Hypothalamus (tissue), 51 donors: ENCODE measurements around the gene RCCD1.
"Not testable (repeated sequence)": the region's sequence is repeated elsewhere in the genome, so short reads cannot be mapped to it uniquely, and the experiment has no call there.

Source experiments
- DNase-seq, 51 donors: peaks; one replicate each; lab custom pipeline; 2025; lab: John Stamatoyannopoulos, UW

Gene RCCD1

DNA sequence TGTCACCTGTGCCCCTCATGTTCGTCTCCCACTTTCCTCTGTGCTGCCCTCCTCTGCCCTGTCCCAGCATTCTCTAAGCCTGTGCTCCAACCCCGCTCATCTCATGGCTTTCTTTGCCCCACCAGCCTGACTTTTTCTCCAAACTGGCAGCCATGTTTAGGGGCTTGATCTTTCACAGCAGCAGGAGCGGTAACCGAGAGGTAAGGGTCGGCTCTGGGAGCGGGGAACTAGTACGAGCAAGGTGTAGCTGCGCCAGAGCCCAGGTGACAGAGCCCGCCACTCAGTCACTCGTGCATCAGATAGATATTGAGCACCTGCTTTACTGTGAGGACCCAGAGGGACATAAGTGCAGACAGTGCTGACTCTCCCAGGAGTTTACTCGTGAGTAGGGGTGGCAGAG, 38.2 kb upstream of the RCCD1 start:
- no peak for DNase-seq

DNA sequence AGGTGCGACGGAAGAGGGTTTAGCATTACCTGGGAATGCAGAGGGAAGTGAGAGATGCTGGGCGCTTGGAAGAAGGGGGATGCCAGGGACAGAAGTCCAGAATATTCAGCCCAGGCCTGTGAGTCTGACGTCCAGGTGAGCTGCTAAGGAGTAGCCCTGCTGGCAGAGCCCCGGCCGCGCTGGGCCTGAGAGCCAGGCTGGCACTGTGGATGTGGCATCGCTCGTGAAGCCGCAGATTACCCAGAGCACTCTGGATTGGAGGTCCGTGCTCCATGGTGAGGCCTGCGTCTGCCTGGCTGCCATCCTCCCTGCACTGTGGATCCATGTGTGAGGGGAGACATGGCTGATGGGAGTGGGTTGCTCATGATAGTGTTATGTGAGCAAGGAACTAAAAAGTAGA, 37.1 kb upstream of the RCCD1 start:
- DNase-seq = no peak

DNA sequence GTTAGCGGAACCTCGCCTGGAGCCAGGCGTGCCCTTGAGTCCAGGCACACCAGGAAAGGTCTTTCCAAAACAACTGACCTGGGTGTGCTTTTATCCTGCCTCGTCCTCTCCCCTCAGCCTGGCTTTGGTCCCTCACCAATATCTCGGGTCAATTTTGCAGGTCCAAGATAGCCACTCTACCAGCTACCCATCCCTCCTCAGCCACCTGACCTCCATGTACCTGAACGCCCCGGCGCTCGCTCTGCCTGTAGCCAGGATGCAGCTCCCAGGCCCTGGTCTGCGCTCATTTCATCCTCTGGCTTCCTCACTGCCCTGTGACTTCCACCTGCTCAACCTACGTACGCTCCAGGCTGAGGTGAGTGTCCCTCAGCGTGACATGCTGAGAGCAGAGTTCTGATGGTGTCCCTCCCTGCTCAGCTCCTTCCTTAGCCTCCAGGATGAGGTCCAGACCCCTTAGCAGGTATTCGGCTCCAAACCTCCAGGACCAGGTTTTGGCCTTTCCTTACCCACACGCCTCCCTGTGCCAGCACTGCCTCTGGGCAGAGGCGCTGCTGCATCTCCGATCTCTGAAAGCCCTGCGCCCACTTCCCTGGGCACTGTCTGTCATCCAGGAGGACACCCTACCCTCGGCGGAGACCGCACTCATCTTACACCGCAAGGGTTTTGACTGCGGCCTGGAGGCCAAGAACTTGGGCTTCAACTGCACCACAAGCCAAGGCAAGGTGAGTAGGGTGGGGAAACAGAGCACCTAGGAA, 36.5 kb upstream of the RCCD1 start:
- no peak for DNase-seq

DNA sequence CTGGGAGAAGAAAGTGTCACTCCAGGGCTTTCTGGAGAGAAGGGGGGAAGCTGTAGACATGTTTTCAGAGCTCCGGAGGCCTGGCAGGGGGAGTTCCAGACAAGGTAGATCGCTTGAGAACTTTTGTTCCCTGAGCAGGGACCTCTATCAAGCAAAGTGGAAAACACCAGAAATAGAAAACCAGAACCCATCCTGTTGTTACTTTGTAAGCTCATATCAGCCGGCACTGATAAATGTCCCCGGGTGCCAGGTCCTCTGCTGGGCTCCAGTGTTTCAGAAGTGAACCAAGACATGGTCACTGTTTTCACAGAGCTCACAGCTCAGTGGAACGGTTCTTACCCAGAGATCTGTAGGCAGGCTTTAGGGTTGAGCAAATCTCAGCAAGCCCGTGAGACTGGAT, 35.8 kb upstream of the RCCD1 start:
- DNase-seq = no peak

DNA sequence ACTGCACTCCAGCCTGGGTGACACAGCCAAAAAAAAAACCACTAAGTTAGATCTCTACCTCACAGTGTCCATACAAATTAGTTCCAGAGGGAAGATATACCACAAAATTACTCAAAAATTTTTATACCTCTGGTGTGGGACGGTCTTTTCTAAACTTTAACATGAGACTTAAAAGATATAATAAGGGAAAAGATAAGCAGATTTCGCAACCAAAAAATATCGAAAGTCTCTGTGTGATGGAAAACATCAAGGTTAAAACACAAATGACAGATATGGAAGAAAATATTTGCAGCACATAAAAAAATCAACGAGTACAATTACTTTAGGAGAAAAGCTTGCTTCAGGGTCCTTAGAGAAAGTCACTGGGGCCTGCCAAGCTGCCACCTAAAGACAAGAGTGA, 32.8 kb upstream of the RCCD1 start:
- DNase-seq = no peak

DNA sequence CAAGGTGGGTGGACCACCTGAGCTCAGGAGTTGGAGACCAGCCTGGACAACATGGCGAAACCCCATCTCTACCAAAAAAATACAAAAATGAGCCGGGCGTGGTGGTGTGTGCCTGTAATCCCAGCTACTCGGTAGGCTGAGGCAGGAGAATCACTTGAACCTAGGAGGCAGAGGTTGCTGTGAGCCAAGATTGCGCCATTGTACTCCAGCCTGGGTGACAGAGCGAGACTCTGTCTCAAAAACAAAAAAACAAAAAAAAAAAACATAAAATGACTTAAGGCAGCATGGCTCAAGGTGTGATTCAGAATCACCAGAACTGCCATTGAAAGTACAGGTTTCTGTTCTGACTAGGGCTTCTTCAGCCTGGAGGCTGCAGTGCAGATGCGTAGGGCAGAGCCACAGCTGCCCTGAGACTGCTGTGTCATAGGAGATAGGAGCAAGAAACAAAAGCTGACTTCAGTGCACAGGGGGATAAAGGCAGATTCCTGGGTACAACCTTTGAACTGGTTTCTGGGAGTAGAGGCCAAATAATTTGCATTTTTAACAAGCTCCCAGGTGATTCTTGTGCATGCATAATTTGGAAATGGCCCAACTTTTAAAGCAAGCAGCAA, 31.9 kb upstream of the RCCD1 start:
- DNase-seq = not testable (repeated sequence)

DNA sequence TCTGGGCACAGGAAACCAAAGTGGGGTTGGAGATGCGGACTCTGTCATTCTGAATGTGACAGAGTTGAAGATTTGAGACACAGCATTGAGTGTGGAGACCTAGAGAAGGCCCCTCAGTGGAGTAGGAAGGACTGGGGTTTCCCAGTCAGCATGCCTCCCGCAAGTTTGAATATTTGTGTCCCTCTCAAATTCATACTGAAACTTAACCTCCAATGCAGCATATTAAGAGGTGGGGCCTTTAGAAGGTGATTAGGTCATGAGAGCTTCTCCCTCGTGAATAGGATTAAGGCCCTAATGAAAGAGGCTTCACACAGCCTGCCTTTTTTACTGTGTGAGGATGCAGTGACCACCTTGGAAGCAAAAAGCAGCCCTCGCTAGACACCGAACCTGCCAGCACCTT, 30.3 kb upstream of the RCCD1 start:
- DNase-seq = no peak

DNA sequence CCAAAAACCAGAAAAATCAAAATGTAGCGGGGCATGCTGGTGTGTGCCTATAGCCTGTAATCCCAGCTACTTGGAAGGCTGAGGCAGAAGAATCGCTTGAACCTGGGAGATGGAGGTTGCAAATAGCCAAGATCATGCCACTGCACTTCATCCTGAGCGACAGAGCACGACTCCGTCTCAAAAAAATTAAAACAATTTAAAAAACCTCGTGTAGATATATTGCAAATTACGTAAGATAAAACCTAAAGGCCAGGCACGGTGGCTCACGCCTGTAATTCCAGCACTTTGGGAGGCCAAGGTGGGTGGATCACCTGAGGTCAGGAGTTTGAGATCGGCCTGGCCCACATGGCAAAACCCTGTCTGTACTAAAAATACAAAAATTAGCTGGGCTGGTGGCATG, 27.9 kb upstream of the RCCD1 start:
- not testable (repeated sequence) for DNase-seq

DNA sequence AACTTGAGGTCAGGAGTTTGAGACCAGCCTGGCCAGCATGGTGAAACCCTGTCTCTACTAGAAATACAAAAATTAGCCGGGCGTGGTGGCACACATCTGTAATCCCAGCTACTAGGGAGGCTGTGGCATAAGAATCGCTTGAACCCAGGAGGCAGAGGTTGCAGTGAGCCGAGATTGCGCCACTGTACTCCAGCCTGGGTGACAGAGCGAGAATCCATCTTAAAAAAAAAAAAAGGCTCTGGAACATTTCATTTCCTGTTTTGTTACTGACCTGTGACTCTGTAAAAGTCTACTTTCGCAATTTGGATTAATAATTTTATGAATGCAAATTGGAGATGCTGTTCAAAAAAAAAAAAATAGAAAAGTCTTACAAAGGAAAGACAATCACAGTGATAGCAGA, 26.6 kb upstream of the RCCD1 start:
- DNase-seq = not testable (repeated sequence)

DNA sequence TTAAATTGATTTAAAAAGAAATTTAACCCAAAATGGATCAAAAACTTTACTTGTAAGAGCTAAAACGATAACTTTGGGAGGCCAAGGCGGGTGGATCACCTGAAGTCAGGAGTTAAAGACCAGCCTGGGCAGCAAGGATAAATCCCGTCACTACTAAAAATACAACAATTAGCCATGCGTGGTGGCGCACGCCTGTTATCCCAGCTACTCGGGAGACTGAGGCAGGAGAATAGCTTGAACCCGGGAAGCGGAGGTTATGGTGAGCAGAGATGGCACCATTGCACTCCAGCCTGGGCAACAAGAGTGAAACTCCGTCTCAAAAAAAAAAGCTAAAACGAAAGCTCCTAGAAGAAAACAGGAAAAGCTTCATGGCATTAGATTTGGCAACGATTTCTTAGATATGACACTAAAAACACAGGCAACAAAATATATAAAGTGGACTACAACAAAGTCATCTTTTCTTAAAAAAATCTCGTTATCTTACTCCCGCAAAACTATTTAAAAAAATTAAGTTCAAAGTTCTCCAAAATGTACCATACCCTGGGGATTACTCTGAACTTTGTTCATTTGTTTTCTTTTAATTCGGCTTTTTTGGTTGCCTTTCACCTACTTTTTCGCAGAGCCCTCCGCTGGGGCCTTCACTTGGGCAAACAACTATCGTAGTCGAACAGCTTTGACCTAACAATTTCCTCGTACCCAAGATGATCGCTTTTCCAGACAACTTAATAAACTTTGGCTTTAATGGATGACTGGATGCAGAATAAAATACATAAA, 25.3 kb upstream of the RCCD1 start:
- DNase-seq = peak in 1 of 51 donors; percentile 27

DNA sequence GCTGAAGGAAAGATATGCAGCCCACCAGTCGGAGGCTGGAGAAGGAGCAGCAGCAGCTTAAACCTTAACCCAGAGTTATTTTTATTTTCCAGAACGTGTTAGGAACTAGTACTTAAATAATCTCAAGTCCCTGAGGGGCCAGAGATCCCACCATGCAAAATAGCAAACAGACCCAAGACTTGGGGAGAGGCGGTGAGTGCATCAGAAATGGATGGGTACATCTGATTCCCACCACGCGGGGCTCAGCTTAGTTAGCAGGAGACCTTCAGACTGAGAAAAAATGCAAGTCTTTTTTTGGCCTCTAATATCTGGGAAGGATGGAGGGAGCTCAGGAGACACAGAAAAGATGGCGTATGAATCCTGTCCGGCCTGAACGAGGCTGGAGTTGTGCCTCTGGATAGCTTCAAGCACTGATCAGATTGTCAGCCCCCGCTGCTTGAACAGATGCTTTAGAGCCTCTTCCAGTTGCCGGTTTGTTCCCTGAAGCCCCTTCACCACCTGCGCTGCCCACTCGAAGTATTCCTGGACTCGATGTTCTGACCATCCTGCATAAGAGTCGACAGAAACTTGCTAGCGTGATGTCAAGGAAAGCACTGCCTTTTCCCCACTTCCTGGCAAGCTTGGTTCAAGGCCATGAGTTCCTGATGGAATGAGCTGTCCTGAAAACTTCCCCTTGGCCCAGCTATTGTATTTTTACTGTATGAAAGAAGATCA, 23.7 kb upstream of the RCCD1 start:
- no peak for DNase-seq

DNA sequence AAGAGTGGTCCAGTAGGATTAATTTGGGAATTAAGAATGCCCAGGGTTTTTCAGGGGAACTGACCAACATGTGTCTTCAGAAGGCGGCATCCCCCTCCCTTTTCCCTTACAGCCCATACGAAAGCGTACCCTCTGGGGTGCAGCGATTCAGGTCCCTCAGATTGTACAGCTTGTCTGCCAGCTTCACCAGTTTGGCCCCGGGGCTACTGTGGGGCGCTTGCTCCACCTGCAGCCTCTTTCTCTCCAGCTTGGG, 23.2 kb upstream of the RCCD1 start:
- peak in 1 of 51 donors; percentile 13 for DNase-seq

DNA sequence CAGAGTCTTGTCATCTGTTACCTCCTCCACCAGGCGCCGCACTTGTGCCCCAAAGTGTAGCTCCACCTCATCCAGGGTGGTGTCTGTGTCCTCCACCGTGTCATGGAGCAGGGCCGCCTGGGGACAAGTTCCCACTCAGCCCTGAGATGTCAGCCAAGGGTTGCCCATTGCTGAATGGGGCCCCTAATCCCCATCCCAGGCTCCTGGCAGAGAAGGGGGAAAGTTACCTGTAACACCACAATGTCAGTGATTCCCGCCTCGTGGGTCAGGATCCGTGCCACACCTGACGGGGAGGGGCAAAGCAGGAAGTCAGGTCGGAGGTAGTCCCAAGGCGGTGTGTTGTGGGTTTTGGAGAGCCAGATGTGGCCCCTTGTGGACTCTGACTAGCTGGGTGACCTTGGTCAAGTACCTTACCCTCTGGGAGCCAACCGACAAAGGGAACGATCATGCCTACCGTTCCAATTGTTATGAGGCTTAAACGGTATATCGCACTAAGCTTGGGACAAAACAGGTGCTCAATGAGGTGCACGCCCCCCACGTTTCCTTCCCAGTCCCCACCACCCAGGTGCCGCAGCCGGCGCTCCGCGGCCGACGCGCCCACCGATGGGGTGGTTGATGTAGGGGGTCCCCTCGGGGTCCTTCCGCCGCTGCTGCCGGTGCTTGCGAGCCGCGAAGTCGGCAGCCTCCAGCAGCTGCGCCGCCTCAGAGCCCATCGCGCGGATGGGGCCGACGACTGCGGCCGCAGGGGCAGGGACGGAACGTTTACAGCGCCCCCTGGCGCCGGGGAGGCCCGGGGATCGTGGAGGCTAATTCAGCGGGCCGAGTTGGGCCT, 22.6 kb upstream of the RCCD1 start, which contains the start of gene HDDC3:
HDDC3 (minus strand) TSS at position 722 of the 832 bp plus-strand sequence; CDS start at position 713, 9 bp downstream.
- DNase-seq = peak in 50 of 51 donors; percentile 27 to 92 (median 72)

DNA sequence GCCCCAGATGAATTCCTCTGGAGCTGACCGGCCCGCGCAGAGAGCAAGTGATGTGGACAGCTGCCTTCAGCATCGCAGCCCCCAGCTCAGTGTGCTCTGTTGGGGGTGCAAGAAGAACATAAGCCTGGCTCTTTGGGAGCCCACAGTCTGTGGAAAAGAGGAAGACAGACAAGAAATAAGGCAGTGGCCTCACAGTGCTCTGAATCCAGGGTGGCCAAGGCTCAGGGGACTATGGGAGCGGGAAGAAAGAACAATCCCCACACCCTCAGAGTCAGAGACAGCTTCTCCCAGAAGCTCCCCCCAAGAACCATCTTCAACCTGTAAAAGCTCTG, 22.1 kb upstream of the RCCD1 start:
- DNase-seq = no peak

DNA sequence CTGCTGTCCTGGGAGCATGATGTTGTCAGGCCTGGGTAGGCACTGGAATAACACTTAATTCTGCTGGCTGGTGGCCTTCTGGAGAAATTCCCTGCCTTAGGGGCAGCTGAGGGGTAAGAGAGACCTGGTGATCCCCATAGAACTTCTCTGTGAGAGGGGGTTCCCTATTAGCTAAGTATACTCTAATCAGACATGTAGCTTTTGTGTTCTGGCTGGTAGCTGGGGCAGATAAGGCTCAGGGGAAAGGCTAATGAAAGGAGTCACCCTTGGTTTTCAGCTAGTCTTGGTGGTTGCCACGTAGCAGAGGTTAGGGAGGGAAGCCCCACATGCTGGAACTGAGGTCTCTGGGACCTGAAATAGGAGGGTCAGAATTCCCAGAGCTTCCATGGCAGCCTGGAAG, 21.4 kb upstream of the RCCD1 start:
- no peak for DNase-seq

DNA sequence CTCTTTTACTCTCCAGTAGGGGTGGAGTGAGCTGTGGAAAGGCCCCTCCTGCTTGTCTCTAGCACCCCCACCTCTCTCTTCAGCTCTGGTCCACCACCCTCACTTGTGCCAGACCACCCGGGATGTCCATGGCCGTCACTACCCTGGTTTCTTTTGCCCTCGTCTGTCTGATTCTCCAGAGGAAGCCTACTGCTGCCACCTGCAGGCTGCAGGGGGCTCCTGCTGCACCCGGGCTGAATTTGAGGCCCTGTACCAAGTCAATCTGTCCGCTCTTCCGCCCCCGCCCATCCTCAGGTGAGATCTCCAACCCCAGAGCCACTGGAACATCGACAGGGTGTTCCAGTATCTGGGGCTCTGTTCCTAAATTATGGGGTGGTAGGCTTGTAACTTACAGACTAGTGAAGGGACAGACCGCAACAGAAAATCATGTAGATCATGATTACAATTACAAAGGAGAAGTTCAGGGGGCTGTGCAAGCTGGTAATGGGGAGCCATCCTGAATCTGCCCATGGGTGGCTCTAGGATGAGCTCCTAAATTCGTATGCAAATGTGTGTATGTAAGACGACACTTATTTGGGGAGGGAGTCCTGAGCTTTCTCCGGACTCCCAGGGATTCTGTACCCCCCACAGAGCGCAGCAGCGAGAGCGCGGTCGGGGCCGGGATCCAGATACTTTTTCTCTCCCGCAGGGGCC, 20.3 kb upstream of the RCCD1 start:
- peak; percentile 17 to 91 (median 69) for DNase-seq

DNA sequence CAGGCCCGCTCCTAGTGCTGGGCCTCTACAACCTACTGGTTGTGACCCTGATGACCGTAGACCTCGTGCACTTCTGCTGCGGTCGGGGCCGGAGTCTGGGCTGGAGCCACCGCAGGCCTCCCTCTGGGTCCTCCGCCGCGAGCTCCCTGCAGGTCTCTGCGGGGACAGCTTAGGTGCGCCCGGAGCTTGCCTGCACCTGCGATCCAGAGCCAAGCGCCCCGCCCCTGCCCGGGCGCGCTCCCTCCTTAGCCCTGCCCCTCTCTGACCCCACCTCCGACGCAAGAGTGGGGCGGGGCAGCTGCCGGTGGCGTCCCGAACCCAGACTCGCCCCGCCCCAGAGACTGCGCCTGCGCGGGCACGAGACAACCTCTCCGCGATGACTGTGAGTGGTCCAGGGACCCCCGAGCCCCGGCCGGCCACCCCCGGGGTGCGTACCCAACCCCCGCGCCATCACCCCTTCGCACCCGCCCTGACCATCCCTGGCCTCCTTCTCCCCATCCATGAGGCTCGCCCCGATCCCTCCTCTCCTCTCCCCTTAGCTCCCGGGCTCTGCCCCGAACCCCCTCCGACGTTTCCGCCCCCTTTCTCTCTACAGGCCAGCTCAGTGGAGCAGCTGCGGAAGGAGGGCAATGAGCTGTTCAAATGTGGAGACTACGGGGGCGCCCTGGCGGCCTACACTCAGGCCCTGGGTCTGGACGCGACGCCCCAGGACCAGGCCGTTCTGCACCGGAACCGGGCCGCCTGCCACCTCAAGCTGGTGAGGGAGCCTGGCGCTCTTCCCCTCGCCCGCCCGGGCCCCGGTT, 19.5 kb upstream of the RCCD1 start, which contains the start of gene UNC45A:
UNC45A (plus strand) TSS at position 337 of the 803 bp plus-strand sequence; CDS start at position 377, 40 bp downstream.
- peak; percentile 34 to 93 (median 82) for DNase-seq

DNA sequence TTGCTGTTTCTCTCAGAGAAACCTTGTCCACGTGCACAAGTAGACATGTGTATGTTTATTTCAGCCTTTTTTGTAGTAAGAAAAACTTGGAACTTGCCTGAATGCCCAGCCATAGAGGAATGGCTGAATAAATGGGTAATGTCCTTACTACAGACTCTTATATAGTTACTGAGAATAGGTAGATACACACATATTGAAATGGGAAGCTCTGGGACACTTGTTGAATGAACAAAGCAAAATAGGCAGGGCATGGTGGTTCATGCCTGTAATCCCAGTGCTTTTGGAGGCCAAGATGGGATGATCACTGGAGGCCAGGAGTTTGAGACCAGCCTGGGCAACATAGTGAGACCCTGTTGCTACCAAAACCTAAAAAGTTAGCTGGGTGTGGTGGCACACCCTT, 17.9 kb upstream of the RCCD1 start:
- no peak for DNase-seq

DNA sequence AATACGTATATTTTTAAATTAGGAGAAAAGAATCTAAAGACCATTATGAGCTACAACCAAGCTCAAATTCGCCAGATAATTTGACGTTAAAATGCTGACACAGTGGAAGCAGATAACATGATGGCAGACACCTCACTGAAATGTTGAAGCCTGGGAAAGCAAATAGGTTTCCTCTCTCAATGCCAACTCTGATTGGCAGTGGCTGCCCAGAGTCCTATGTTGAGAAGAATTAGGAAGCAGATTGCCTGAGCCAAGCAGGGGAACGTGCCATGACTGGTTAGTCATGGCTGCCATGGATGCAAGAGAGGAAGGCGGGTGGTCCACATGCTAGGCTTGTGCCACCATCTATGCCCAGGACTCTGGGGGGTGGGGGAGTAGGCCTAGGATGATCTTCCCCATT, 16.4 kb upstream of the RCCD1 start:
- DNase-seq = no peak
